Superior temporal gyrus (tissue), 1 donor: ENCODE results near the gene SRPK1.
"Not testable (repeated sequence)": the region's sequence is repeated elsewhere in the genome, so short reads cannot be mapped to it uniquely, and the experiment has no call there.

ENCODE experiments used
- DNase-seq: peaks from one replicate; pipeline ENCODE4 v3.0.0-alpha.2; 2016; ENCODE audit errors: extremely low spot score

Gene SRPK1

DNA sequence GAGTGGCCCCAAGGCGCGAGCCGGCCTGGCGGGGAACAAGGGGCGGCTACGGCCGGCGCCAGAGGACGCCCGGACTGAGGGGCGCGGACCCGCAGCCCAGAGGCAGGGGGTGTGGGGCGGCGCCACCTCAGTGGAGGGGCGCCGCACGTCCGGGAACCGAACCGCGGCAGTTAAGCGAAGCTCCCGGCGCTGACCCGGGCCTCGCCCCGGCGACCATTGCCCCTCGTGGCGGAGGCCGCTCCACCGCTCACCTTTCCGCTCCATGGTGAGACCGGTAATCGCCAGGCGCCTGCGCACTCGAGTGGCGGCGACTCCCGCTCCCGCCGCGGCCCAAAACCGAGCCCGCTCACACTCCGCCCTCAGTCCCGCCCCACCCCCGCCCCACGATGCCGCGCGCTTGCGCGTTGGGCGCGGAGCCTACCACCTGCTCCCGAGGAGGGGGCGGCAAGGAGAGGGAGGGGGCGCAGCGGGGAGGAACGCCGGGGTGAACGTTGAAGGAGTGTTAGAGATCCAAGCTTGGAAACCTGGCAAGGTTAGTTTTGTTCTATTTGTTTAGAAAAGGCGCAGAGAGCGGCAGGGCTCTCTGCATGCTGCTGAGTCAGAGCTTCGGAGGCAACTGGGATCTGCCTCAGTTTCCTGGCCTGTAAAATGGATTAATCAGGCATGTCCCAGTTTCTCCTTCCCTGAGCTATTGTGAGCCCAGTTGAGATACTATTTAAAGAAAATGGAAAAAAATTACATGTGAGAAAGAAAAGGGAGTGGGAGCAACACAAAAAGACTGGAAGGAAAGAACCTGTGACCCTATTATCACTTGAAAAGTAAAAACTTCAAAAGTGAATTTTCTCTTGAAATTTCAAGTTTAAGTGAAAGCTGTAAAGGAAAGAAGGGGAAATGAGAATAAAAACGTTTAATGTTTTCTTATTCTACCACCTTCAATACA lies at the start of gene SRPK1:
SRPK1 (minus strand) TSS at position 306 of the 940 bp plus-strand sequence; CDS start at position 264, 42 bp downstream.
- peak; percentile 80 for DNase-seq

DNA sequence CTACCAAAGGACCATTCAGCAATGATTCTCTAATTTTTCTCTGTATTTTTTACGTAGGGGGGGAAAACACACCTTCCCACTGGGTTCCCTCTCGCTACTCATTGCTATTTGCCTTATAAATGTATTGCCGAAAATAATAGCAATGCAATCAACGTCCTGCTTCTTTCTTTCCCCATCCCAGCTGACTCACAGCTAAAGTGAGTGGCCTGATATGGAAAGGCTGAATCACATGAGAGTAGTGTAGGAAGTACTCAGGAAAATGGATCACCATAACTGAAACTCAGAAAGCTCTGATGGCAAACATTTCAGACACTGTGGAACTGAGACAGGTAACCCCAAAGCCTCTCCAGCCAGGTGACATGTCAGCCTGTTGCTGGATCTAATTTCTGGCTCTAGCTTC lies 49.3 kb upstream of the SRPK1 start:
- DNase-seq: peak; percentile 53

DNA sequence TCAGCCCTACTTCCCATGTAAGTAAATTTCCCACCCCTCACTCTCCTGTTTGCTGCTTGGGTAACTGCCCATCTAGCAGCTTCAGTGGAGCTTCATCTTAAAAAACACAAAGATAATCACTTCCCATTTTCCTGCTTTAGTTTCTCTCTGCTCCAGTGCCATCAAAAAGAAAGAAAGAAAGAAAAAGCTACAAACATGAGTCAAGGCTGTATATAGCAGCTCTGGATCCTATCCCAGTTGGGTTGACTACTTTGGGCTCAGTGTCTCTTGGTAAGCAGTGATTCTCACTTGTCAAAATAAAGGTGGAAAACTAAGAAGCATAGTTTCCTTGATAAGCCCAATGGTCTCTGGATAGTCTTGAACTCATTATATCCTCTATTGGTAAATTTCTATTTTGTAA lies 48.7 kb upstream of the SRPK1 start:
- peak; percentile 56 for DNase-seq

DNA sequence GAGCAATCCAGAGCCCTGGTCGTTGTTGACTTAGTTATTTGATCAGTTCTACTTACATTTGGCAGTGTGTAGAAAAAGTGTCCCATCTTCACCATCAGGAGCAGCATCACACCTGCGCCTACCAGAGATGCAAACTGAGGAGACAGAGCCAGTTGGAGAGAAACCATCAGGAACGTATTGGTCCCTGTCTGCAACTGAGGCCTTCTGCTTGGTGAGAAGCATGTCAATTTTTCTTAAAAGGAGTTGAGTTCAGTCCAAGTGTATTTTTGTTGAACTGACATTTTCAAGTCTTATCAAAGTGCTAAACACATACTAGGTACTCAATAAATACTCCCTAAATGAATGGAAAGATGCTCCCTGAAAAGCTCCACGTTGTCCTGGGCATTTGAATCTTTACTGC lies 47.9 kb upstream of the SRPK1 start:
- DNase-seq: no peak

DNA sequence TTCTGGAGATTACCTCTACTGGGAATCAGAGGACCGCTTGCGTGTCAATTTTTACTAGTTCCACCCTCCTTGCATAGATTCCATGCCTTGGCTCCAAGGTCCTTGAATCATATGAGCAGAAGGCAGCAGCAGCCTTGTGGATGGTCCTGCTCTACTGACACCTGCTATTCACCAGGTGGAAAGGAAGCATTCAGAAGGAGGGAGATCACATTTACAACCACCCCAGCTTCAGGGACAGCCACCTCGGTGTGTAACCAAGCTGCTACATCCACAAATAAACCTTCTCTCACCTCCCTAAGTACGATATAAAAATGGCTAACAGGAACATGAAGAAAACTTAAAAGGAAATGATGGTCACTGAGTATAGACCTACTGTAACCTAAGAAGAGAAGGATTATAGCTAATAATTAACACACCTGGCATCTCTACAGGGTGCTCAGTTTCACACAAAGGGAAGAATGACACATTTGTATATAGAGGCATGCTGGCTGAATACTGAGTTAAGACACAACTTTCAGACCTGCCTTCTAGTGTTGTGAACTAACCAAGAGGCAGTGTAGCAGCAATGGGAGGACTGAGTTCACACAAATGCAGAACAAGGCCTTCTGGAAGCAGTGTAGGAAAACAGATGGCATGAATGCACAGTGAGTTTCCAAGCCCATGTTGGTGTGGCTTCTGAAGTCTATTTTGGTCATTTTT lies 46.3 kb upstream of the SRPK1 start:
- DNase-seq: peak; percentile 63

DNA sequence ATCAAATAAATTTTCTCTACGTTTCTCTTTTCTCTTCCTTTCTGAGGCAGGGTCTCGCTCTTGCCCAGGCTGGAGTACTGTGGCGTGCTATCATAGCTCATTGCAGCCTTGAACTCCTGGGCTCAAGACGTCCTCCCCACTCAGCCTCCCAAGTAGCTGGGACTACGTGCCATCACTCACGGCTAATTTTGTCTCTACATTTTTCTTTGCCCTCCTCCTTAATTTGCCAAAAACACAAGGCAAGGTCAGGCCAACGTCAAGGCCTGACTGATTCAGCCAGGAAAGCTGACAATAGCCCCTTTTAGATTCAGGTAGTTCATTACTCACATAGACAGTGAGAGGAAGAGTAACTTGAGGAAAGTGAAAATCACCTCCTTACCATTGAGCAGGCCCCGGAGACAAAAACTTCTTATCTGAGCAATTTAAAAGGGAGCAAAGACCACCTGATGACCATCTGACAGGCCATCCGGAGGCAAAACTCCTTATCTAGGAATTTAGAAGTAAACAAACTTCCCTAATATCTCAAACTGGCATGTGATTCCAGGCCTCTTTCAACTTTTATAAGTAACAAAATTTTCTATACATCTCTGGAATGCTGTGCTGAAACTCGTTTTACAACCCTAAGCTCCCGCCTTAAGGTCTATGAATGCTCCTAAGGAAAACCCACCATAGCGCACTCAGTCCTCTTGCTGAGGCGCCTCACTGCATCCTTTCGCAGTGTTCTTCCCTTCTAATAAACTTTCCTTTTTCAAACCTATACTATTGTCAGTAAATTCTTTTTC lies 42.1 kb upstream of the SRPK1 start:
- DNase-seq: no peak

DNA sequence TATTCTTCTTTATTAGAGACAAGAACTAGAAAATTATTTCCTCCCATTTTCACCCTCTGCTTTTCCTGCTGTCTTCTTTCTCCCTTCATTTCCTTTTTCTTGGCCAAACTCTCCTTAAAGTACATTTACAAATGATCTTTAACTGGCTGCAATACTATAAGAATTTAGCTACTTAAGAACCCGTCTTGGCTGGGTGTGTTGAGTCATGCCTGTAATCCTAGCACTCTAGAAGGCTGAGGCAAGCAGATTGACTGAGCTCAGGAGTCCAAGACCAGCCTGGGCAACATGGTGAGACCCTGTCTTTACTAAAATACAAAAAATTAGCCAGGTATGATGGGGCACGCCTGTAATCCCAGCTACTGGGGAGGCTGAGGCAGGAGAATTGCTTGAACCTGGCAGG lies 39.3 kb upstream of the SRPK1 start:
- DNase-seq: no peak

DNA sequence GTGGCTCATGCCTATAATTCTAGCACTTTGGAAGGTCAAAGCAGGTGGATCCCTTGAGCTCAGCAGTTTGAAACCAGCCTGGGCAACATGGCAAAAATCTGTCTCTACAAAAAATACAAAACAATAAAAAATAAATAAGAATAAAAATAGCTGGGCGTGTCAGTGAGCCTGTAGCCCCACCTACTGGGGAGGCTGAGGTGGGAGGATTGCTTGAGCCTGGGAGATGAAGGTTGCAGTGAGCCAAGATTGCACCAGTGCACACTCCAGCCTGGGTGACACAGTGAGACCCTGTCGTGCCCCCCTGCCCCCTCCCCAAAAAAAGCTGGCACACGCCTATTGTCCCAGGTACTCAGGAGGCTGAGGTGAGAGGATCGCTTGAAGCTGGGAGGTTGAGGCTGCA lies 35.1 kb upstream of the SRPK1 start:
- DNase-seq: no peak

DNA sequence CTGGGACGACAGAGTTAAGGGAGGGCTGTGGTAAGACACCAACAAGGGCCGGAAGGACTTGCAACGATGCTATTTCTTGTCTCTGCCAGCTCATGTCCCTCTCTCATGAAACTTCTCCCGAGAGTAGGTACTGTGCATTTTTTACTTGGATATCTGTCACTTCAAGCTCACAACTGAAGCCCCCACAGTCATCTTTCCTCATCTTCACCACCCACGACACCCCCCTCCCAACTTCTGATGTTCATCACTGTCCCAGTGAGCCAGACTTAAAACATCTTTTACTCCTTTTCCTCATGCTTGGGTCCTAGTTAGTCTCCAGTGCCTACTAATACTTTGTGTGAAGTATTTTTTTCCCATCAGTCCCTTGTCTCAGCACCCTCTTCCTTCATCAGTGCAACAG lies 34.6 kb upstream of the SRPK1 start:
- DNase-seq: no peak

DNA sequence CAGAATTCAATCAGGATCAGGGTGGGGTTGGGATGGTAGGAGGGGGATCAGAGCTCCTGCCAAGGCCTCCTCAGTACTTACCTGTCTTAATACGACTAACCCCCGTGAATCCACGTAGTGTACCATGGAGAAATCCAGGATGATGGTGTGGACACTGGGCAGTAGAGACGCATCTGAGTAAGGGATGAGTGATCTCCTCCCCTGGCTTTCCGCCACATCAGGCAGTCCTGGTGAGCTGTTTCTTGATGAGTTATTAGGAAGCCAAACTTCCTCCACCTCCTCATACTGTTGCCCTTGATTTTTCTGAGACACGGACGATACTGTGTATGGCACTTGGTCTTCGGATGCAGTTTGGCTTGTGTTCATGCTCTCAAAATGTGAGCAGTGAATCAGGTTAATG lies 34.2 kb upstream of the SRPK1 start:
- no peak for DNase-seq

DNA sequence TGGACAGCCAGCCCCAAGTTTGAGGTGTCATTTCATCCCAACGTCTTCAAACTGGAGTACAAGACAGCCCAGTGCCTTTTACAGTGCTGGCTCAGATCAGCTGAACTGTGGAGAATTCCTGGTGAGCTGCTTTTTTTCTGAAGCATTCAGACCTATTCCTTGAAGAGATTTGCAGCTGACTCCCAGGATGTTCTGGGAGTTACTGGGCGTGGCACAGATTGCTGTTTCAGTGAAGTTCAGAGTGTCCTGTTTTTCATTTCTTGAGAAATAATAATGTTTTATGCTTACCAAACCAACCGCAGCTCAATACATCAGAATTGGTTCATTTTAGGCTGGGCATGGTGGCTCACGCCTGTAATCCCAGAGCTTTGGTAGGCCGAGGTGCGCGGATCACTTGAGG lies 33.4 kb upstream of the SRPK1 start:
- no peak for DNase-seq

DNA sequence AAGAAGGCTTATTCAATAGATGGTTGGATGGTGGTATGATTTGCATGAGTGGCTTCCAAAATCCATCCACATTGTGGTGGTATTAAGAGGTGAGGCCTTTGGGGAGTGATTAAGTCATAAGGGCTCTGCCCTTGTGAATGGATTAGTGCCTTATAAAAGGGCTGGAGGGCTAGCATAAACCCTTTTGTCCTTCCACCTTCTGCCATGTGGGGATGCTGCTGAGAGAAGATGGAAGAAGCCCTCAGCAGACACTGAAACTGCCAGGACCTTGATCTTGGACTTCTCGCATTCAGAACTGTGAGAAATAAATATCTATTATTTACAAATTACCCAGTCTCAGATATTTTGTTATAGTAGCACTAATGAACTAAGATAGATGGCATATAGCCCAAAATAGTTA lies 27.8 kb upstream of the SRPK1 start:
- DNase-seq: no peak

DNA sequence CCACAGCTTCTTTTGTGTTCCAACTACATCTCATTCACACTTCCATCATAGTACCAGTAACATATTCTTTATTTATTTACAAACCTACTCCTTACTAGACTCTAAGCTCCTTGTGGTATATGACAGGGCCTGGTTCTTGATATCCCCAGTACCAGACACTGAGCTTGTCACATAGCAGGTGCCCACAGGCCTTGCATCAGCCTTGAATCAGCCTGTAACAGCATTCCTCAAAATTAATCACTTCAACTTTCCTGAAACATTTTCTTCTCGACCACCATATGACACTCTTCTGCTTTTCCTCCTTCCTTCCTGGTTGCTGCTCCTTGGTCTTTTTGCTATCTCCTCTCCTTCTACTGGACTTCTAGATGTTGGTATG lies 24.7 kb upstream of the SRPK1 start:
- no peak for DNase-seq

DNA sequence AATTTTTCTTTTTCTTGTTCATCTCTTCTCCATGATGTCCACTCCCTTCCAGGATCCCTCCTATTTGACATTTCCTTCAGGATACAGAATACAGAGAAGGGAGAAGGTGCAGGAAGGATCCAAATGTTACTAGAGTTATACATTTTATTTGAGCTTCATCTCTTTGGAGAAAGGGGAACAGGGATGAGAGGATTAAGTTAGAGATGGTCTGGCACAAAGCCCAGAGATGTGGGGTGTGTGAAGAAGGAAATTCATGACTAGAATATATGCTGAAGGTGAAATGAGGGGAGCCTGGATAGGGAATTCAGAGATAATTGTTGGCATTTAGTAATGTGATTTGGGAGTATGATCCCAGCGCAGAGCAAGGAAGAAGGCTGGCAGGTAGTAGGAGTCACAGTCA lies 22.5 kb upstream of the SRPK1 start:
- peak; percentile 50 for DNase-seq

DNA sequence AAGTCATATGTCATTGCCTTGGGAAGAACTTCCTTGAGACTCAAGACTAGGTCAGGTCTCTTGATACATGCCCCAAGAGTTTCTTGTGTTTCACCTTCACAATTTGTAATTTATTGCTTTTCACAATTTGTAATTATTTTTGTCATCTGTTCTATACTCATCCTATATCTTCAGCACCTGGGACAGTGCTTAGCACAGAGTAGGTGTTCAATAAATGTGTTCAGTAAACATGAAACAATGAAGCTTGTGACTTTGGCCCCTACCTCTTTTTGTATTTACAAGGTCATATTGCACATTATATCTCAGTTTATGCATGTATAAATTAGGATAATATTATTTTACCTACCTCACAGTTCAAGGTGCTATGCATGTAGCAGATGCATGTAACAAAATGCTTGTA lies 21.5 kb upstream of the SRPK1 start:
- DNase-seq: no peak

DNA sequence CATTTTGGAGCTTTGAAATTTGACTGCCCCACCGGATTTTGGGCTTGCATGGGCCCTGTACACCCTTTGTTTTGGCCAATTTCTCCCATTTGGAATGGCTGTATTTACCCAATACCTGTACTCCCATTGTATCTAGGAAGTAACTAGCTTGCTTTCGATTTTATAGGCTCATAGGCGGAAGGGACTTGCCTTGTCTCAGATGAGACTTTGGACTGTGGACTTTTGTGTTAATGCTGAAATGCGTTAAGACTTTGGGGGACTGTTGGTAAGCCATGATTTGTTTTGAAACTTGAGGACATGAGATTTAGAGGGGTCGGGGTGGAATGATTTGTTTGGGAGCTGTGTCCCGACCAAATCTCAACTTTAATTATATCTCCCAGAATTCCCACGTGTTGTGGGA lies 20.3 kb upstream of the SRPK1 start:
- not testable (repeated sequence) for DNase-seq

DNA sequence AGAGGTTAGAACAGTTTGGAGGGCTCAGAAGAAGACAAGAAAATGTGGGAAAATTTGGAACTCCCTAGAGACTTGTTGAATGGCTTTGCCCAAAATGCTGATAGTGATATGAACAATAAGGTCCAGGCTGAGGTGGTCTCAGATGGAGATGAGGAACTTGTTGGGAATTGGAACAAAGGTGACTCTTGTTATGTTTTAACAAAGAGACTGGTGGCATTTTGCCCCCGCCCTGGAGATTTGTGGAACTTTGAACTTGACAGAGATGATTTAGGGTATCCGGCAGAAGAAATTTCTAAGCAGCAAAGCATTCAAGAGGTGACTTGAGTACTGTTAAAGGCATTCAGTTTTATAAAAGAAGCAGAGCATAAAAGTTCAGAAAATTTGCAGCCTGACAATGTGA lies 19.1 kb upstream of the SRPK1 start:
- not testable (repeated sequence) for DNase-seq

DNA sequence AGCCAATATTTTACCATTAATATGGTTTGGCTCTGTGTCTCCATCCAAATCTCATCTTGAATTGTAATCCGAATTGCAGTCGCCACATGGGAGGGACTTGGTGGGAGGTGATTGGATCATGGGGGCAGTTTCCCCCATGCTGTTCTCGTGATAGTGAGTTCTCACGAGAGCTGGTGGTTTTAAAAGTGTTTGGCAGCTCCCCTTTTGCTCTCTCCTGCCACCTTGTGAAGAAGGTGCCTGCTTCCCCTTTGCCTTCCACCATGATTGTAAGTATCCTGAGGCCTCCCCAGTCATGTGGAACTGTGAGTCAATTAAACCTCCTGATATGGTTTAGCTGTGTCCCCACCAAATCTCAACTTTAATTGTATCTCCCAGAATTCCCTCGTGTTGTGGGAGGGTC lies 18.4 kb upstream of the SRPK1 start:
- not testable (repeated sequence) for DNase-seq

DNA sequence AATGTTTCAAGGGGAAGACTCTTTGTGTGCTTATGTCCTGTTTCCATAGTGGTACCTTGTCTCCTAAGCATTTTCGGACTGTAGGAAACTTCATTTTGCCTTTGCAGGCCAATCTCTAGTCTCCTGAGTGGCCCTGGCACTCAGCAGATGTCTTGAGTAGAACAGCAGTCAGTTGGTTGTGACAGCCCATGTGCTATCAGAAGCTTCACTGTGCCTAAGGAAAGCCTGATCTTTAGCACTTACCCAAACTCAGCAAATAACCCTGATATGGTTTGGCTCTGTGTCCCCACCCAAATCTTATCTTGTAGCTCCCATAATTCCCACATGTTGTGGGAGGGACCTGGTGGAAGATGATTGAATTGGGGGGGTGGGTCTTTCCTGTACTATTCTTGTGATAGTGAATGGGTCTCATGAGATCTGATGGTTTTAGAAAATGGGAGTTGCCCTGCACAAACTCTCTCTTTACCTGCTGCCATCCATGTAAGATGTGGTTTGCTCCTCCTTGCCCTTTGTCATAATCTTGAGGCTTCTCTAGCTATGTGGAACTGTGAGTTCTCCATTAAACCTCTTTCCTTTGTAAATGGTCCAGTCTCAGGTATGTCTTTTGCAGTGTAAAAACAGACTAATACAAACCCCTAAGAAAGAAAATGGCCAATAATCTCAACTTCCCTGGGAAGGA lies 15.9 kb upstream of the SRPK1 start:
- no peak for DNase-seq

DNA sequence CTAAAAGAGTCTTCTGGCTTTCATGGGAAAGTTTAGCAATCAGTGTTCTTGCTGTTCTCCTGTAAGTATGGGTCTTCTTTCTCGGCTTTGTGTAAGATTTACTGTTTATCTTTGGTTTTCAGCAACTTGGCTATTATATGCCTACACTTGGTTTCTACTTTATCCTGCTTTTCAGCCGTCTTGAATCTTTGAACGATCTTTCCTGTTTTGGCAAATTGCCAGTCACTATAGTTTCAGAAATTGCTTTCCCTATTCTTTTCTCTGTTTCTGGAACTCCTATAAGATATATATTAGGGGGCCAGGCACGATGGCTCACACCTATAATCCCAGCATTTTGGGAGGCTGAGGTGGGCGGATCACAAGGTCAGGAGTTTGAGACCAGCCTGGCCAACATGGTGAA lies 14.6 kb upstream of the SRPK1 start:
- DNase-seq: no peak

DNA sequence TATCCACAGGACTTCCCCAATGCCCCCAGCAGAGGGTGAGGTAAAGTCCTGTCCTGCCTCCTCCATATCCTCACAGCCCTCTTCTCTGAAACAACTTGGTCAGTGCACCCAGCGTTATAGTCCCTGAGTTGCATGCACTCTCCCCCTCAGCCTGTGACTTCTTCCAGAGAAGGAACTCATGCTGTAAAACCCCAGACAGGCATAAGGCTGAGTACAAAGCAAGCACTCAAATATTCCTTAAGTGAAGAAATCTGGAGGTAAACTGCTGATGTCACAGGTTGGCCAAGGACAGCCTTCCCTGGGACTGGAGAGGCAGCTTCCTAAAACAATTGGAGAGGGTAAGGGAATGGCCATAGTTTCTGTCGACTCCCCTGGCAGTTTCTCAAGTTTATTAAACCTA lies 12.9 kb upstream of the SRPK1 start:
- no peak for DNase-seq

DNA sequence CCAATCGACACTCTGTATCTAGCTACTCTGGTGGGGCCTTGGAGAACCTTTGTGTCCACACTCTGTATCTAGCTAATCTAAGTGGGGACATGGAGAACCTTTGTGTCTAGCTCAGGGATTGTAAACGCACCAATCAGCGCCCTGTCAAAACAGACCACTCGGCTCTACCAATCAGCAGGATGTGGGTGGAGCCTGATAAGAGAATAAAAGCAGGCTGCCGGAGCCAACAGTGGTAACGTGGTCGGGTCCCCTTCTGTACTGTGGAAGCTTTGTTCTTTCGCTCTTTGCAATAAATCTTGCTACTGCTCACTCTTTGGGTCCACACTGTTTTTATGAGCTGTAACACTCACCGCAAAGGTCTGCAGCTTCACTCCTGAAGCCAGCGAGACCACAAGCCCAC lies 11.0 kb upstream of the SRPK1 start:
- DNase-seq: not testable (repeated sequence)
